Upper lobe of left lung (tissue), 4 donors: ENCODE data around the gene TAP2.

Experiments
- CTCF ChIP-seq, 6 experiments: fragments of 450-650 bp in 4 of 6; fragments of 200-600 bp in 2 of 6; sonication (generic) in 2 of 6; IDR thresholded peaks; one replicate each; pipeline ENCODE4 v1.5.1; 2016 to 2019; ENCODE audit warnings: antibody characterized with exemption in 6 of 6
- POLR2A ChIP-seq, 4 donors: fragments of 450-650 bp; IDR thresholded peaks; one replicate each; pipeline ENCODE4 v1.5.1; 2016 to 2017; ENCODE audit warnings: antibody characterized with exemption in 4 of 4, mild to moderate bottlenecking in 2 of 4

- TF ChIP-seq POLR2A (IDR thresholded peaks at IDR 0.05) (peak in 3 of 4 donors; percentile 45 to 75 (median 48)), CTCF (IDR thresholded peaks at IDR 0.05) (peak; percentile 95 to 99 (median 97))
These were observed at the start of gene TAP2 for GRCh38 chr6:32838114-32838958.
